ENCODE measurements around the gene NPIPB8.
A peak's percentile ranks its signal among the peaks of the same experiment; 100 is the strongest.
"Not testable (repeated sequence)": the region's sequence is repeated elsewhere in the genome, so short reads cannot be mapped to it uniquely, and the experiment has no call there.

NPIPB8 gene

DNA sequence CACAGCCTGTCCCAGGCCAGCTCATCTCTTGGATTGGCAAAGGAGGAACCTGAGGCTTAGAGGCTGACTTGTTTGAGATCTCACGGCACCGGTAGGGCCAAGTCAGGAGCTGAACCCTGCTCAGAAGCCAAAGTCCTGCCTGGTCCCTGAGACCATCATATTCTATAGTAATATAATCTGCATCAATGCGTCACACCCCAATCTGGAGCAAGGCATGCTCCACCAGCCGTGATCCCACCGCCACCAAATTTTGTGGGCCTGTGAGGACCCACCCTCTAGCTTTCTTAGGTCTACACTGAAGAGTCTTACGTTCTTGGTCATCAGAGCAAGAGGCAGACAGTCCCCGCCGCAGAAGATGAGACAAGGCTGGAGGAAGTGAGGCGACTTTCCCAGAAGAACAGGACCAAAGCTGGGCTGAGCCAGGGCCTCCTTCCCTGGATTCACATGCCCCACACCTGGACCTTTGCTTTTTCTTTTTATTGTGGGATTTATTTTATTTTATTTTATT, 30.7 kb upstream of the NPIPB8 start:
- Histone ChIP-seq H4K8ac (ENCODE audit: low read length) (no peak overlapping the region), H3K18ac (ENCODE audit: low read depth in 1 of 2, low read length in 2 of 2) (no peak overlapping the region), H3K9ac (ENCODE audit: low read length) (no peak overlapping the region), H3K27me3 (ENCODE audit: control insufficient read depth in 1 of 2, insufficient read depth in 1 of 2, low read length in 2 of 2) (peaks cover 12 to 14% of the 10 kb centered on the region in 2 experiments), H2BK15ac (ENCODE audit: low read depth, poor library complexity, severe bottlenecking) (no peak overlapping the region), H4K91ac (ENCODE audit: low read length) (no peak overlapping the region), H2AK5ac (ENCODE audit: low read length, severe bottlenecking) (no peak overlapping the region), H3K4me3 (ENCODE audit: insufficient read depth in 1 of 2, low read depth in 1 of 2, low read length in 2 of 2) (no peak overlapping the region), H3K4me1 (ENCODE audit: control insufficient read depth, insufficient read depth, low read depth, low read length) (peaks cover 6% of the 10 kb centered on the region), H2BK12ac (ENCODE audit: low read length in 2 of 2) (no peak overlapping the region), H3K9me3 (ENCODE audit: control insufficient read depth, low read length) (no peaks in the 10 kb centered on the region), H3K27ac (ENCODE audit: low read length, poor library complexity, severe bottlenecking) (no peak overlapping the region), H2BK5ac (ENCODE audit: low read depth, low read length, poor library complexity, severe bottlenecking) (no peak overlapping the region), H3K36me3 (ENCODE audit: control insufficient read depth in 1 of 2, insufficient read depth in 2 of 2, low read depth in 1 of 2, low read length in 2 of 2) (no peaks in the 10 kb centered on the region), H3K4me2 (ENCODE audit: low read length, poor library complexity, severe bottlenecking) (no peak overlapping the region), H2BK120ac (ENCODE audit: low read depth, low read length) (no peak overlapping the region), H3K4ac (ENCODE audit: low read depth in 1 of 2, low read length in 2 of 2) (no peak overlapping the region), H3K14ac (ENCODE audit: low read length in 2 of 2) (no peak overlapping the region), H3K23ac (ENCODE audit: low read length in 2 of 2) (no peak overlapping the region), H2AFZ (ENCODE audit: low read depth, low read length) (no peak overlapping the region), H3K79me1 (replicated peaks; ENCODE audit: low read length, poor library complexity, severe bottlenecking) (no peaks in the 10 kb centered on the region)
- WGBS: 94% methylated on average over 9 of the region's 9 CpGs
- no peak for DNase-seq

- not testable (repeated sequence) for H3K4me2 ChIP-seq (ENCODE audit: low read length, poor library complexity, severe bottlenecking); H2BK15ac ChIP-seq (ENCODE audit: low read depth, poor library complexity, severe bottlenecking); H4K91ac ChIP-seq (ENCODE audit: low read length); H3K36me3 ChIP-seq (ENCODE audit: control insufficient read depth in 1 of 2, insufficient read depth in 2 of 2, low read depth in 1 of 2, low read length in 2 of 2); H3K4me1 ChIP-seq (ENCODE audit: control insufficient read depth, insufficient read depth, low read depth, low read length); H3K18ac ChIP-seq (ENCODE audit: low read depth in 1 of 2, low read length in 2 of 2); H3K27ac ChIP-seq (ENCODE audit: low read length, poor library complexity, severe bottlenecking); H3K79me1 ChIP-seq (replicated peaks; ENCODE audit: low read length, poor library complexity, severe bottlenecking); H3K4ac ChIP-seq (ENCODE audit: low read depth in 1 of 2, low read length in 2 of 2); H3K14ac ChIP-seq (ENCODE audit: low read length in 2 of 2); H2BK5ac ChIP-seq (ENCODE audit: low read depth, low read length, poor library complexity, severe bottlenecking); H2AFZ ChIP-seq (ENCODE audit: low read depth, low read length); H2AK5ac ChIP-seq (ENCODE audit: low read length, severe bottlenecking); DNase-seq; H2BK12ac ChIP-seq (ENCODE audit: low read length in 2 of 2); H3K9me3 ChIP-seq (ENCODE audit: control insufficient read depth, low read length); H3K9ac ChIP-seq (ENCODE audit: low read length); H2BK120ac ChIP-seq (ENCODE audit: low read depth, low read length); H3K4me3 ChIP-seq (ENCODE audit: insufficient read depth in 1 of 2, low read depth in 1 of 2, low read length in 2 of 2); H4K8ac ChIP-seq (ENCODE audit: low read length); H3K23ac ChIP-seq (ENCODE audit: low read length in 2 of 2)
- WGBS: 84% methylated on average over 8 of the region's 10 CpGs
- H3K27me3 ChIP-seq (ENCODE audit: control insufficient read depth in 1 of 2, insufficient read depth in 1 of 2, low read length in 2 of 2): peaks cover 10 to 12% of the 10 kb centered on the region in 2 experiments
Observed at GRCh38 chr16:28607681-28608495, 30.0 kb upstream of the NPIPB8 start.

DNA sequence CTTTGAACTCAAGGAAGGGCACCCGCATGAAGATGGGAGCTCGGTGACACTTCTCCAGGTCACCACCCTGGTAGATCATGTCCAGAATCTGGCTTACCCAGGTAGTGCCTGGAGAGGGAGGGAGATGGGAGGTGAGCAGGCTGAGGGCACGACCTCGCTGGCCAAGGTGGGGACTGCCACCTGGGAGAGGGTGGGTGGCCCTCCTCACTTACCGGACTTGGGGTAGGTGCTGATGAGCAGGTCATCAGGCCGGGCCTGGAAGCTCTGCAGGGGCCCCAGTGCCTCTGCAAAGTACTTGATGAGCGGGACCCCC, 29.4 kb upstream of the NPIPB8 start:
- WGBS: 100% methylated on average over 2 of the region's 7 CpGs
- not testable (repeated sequence) for H3K4ac ChIP-seq (ENCODE audit: low read depth in 1 of 2, low read length in 2 of 2); H3K4me2 ChIP-seq (ENCODE audit: low read length, poor library complexity, severe bottlenecking)

GRCh38 chr16:28608867-28609596, 28.8 kb upstream of the NPIPB8 start:
- H3K9me3 ChIP-seq (ENCODE audit: control insufficient read depth, low read length); H3K4me3 ChIP-seq (ENCODE audit: insufficient read depth in 1 of 2, low read depth in 1 of 2, low read length in 2 of 2); H4K8ac ChIP-seq (ENCODE audit: low read length); H3K36me3 ChIP-seq (ENCODE audit: control insufficient read depth in 1 of 2, insufficient read depth in 2 of 2, low read depth in 1 of 2, low read length in 2 of 2); H3K4me1 ChIP-seq (ENCODE audit: control insufficient read depth, insufficient read depth, low read depth, low read length); H4K91ac ChIP-seq (ENCODE audit: low read length); H3K27ac ChIP-seq (ENCODE audit: low read length, poor library complexity, severe bottlenecking); H3K27me3 ChIP-seq (ENCODE audit: control insufficient read depth in 1 of 2, insufficient read depth in 1 of 2, low read length in 2 of 2); H2AFZ ChIP-seq (ENCODE audit: low read depth, low read length); H3K9ac ChIP-seq (ENCODE audit: low read length); H3K79me1 ChIP-seq (replicated peaks; ENCODE audit: low read length, poor library complexity, severe bottlenecking); H3K4ac ChIP-seq (ENCODE audit: low read depth in 1 of 2, low read length in 2 of 2); H2BK5ac ChIP-seq (ENCODE audit: low read depth, low read length, poor library complexity, severe bottlenecking); H2BK15ac ChIP-seq (ENCODE audit: low read depth, poor library complexity, severe bottlenecking); H2BK12ac ChIP-seq (ENCODE audit: low read length in 2 of 2); H2BK120ac ChIP-seq (ENCODE audit: low read depth, low read length); H3K23ac ChIP-seq (ENCODE audit: low read length in 2 of 2); DNase-seq; H2AK5ac ChIP-seq (ENCODE audit: low read length, severe bottlenecking); H3K4me2 ChIP-seq (ENCODE audit: low read length, poor library complexity, severe bottlenecking): not testable (repeated sequence)
- peak overlapping the region in 1 of 2 experiments; percentile 55 for H3K14ac ChIP-seq (ENCODE audit: low read length in 2 of 2)
- peak overlapping the region in 1 of 2 experiments; percentile 34 for H3K18ac ChIP-seq (ENCODE audit: low read depth in 1 of 2, low read length in 2 of 2)
- 87% methylated on average over 8 of the region's 11 CpGs for WGBS

More for the DNA sequence above, 29.4 kb upstream of the NPIPB8 start:
- H3K9me3 ChIP-seq (ENCODE audit: control insufficient read depth, low read length); H2BK120ac ChIP-seq (ENCODE audit: low read depth, low read length); H3K9ac ChIP-seq (ENCODE audit: low read length); H2BK5ac ChIP-seq (ENCODE audit: low read depth, low read length, poor library complexity, severe bottlenecking); H3K4me1 ChIP-seq (ENCODE audit: control insufficient read depth, insufficient read depth, low read depth, low read length); H3K23ac ChIP-seq (ENCODE audit: low read length in 2 of 2); H3K27ac ChIP-seq (ENCODE audit: low read length, poor library complexity, severe bottlenecking); H2AFZ ChIP-seq (ENCODE audit: low read depth, low read length); H3K14ac ChIP-seq (ENCODE audit: low read length in 2 of 2); H3K4me3 ChIP-seq (ENCODE audit: insufficient read depth in 1 of 2, low read depth in 1 of 2, low read length in 2 of 2); H3K79me1 ChIP-seq (replicated peaks; ENCODE audit: low read length, poor library complexity, severe bottlenecking); DNase-seq; H2BK15ac ChIP-seq (ENCODE audit: low read depth, poor library complexity, severe bottlenecking); H4K8ac ChIP-seq (ENCODE audit: low read length); H4K91ac ChIP-seq (ENCODE audit: low read length); H3K27me3 ChIP-seq (ENCODE audit: control insufficient read depth in 1 of 2, insufficient read depth in 1 of 2, low read length in 2 of 2); H3K36me3 ChIP-seq (ENCODE audit: control insufficient read depth in 1 of 2, insufficient read depth in 2 of 2, low read depth in 1 of 2, low read length in 2 of 2); H3K18ac ChIP-seq (ENCODE audit: low read depth in 1 of 2, low read length in 2 of 2); H2BK12ac ChIP-seq (ENCODE audit: low read length in 2 of 2); H2AK5ac ChIP-seq (ENCODE audit: low read length, severe bottlenecking): not testable (repeated sequence)

All from mesenchymal stem cell (in vitro differentiated cells and primary cell).